UCSD-AML1 (cell line): Measurements from ENCODE around the gene DAP.
"Not testable (repeated sequence)": the region's sequence is repeated elsewhere in the genome, so short reads cannot be mapped to it uniquely, and the experiment has no call there.

Source experiments
- DNase-seq: peaks from one replicate; lab custom pipeline; 2025; ENCODE audit not compliant: unreplicated experiment; lab: John Stamatoyannopoulos, UW

Gene DAP

GRCh38 chr5:10655972-10656830, 104.8 kb downstream of the DAP start:
- no peak for DNase-seq

GRCh38 chr5:10655161-10655971, 105.7 kb downstream of the DAP start:
- no peak for DNase-seq

GRCh38 chr5:10654566-10654965, 106.5 kb downstream of the DAP start:
- no peak for DNase-seq

DNA sequence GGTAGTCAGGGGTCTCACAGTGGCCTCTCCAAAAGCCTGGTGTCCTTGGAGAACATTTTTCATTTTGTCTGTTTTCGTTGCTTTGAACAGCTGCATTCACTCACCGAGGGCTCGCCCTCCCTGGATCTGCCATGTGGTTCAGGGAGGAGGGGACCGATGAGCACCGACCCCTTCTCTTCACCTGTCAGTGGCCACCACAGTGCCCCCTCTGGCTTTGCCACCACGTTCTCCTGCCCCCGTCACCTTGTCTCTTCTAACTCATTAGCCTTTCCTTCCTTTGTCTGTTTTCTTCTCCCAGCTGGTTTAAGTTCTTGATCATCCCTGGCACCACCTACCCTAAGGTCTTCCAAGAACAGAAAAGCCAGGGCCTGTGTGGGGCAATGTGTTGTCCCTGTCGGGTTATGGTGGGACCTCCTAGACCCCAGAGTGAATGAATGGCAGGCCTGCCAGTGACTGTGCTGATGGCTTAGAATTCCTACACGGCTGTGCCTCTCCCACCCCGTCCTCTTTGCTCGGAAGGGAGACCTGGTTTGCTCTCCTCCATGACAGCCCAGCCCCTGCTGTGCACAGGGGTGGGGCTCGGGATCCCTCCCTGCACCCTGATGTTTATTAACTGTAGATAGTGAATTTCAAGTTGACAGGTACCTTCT, 107.2 kb downstream of the DAP start:
- DNase-seq = no peak

DNA sequence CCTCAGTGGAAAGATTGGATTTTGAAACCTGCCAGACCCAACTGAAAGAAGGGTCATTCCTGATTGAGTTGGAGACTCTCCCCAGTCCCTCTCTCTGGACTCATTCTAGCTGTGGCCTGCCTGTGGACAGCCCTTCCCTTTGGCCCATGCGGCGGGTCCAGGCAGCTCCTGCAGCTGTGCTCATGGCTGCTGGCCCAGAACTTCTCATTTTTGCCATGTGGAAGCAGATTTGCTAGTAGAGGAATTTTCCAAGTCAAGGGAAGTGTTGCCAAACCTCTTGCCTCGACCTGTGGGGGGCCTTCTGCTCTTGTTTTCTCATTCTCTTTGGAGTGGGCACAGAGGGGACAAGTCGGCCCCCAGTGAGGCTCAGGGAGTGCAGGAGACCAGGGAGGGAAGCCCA, 108.0 kb downstream of the DAP start:
- no peak for DNase-seq

DNA sequence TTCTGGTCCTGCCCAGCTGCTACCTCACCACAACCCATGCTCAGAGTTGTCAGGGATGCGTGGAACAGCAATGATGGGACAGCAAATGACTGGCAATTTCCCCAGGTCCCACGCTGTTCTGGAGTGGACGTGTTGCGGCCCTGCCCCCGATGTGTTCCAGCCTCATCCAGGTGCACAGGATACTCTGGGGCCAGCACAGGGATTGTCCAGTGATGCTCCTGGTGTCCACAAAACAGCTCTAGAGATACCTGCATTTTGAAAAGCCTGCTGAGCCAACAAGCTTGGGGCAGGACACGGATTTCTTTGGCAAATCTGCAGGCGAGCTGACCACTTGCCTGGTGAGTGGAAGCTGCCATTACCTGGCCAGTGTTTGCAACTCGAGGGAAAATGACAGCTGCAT, 108.4 kb downstream of the DAP start:
- no peak for DNase-seq

DNA sequence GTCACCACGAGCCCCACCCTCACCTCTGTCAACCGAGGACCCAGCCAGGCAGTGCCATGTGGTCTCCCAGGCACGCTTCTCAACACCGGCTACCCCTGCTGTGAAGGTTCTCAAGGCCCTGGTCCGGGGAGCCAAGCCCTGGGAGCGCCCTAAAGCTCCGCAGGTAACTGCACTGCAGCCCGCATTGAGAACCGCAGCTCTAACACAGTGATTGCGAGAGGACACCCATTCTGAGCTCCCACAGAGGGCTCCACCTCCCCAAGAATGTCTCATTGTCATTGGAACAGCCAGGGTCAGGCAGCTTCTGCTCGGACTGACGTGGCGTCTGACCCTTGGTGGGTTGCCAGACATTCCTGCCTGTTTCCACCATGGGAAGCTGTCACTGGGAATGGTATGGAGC, 108.9 kb downstream of the DAP start:
- no peak for DNase-seq

DNA sequence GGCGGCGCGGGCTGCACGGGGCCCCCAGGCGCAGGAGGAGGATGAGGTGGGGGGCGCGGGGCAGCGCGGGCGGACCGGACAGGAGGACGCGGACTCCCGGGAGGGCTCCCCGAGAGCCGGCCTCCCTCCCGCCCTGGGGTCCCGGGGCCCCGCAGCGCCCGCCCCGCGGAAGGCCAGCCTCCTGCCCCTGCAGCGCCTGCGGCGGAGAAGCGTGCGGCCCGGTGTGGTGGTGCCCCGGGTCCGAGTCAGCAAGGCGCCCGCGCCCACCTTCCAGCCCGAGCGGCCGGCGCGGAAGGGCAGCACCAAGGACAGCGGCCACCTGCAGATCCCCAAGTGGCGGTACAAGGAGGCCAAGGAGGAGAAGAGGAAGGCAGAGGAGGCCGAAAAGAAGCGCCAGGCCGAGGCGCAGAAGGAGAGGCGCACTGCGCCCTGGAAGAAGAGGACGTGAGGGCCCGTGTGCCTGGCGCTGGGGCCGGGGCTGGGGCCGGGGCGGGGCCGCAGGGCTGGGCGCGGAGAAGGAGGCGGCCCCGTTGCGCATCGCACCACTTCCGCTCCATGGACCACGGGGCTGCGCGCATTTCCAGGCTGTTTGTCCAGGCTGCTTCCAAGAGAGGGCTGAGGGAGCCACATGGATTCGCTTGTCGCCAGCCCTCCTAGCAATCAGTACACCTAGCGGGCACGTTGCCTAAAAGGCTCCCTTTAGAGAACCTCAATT, 111.2 kb downstream of the DAP start:
- DNase-seq = no peak

DNA sequence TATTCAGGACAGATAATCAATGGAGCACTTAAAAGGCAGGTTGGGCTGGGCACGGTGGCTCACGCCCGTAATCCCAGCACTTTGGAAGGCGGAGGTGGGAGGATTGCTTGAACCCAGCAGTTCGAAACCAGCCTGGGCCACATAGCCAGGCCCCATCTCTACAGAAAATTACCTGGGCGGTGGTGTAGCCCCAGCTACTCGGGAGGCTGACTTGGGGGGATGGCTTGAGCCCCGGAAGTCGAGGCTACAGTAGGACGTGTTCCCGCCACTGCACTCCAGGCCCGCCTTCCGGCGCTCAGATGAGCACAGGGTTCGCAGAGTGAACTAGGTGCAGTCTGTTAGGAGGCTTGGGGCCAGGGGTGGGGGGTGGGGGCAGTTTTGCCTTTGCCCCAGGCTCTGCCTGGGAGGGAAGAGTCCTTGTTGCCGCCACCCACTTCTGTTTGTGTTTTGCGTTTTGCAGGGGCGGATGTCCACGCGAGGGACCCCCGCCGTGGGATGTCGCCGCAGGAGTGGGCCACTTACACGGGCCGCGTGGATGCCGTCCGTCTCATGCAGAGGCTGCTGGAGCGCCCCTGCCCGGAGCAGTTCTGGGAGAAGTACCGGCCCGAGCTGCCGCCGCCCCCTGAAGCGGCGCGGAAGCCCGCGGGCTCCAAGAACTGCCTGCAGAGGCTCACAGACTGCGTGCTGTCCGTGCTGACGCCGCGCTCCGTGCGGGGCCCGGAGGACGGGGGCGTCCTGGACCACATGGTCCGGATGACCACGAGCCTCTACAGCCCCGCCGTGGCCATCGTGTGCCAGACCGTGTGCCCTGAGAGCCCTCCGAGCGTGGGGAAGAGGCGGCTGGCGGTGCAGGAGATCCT, 112.0 kb downstream of the DAP start:
- no peak for DNase-seq

DNA sequence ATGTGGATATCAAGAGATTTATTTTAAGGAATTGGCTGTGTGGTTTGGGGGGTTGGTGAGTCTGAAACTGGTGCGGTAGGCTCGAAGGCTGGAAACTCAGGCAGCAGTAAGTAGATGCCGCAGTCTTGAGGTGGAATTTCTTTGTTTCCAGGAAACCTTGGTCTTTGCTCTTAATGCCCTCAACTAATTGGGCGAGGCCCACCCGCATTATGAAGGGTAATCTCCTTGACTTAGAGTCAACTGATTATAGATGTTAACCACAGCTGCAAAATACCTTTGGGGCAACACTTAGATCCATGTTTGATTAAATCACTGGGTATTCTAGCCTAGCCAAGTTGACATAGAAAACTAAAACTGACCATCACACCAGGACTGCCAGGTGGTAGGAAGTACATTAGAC, 113.4 kb downstream of the DAP start:
- no peak for DNase-seq

- no peak for DNase-seq
Observed at GRCh38 chr5:10645671-10646070, 115.4 kb downstream of the DAP start.

DNA sequence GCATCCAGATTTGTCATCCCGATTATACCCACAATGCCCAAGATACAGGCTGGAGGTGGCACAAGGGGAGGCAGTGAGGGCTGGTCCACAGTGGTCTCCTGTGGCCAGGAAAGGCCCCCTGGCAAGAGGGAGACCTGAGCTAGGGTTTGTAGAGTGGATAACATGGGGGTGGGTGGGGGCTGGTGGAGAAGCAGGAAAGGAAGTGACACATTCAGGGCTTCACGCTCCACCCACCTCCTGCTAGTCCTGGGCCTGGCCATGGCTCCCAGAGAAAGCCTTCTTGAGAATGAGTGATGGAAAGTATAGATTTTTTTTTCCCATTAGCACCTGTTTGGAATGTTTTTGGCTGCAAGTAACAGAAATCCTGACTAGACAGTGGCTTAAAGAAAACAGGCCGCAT, 115.9 kb downstream of the DAP start:
- DNase-seq = no peak

DNA sequence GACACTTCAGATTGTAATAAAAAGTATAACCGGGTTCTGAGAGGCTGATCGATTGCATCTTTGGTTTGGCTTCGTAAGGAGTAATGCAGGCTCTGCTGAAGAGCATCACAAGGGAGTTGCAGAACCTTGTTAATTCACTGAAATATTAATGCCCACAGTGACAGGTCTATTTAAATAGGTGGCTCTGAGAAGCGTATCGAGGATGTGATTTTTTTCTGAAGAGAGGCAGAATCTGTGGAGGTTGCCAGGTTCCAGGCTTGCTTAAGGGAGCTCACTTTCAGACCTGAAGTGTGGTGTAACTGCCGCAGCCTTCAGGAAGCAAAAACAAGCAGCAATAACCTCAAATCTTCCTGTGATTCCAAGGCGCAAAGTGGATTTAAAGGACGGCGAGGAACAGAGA, 116.8 kb downstream of the DAP start:
- no peak for DNase-seq

- no peak for DNase-seq
Observed at GRCh38 chr5:10642367-10642766, 118.7 kb downstream of the DAP start.

- no peak for DNase-seq
Observed at GRCh38 chr5:10639846-10640368, 121.1 kb downstream of the DAP start.

- DNase-seq = not testable (repeated sequence)
Observed at GRCh38 chr5:10638723-10639122, 122.3 kb downstream of the DAP start.

DNA sequence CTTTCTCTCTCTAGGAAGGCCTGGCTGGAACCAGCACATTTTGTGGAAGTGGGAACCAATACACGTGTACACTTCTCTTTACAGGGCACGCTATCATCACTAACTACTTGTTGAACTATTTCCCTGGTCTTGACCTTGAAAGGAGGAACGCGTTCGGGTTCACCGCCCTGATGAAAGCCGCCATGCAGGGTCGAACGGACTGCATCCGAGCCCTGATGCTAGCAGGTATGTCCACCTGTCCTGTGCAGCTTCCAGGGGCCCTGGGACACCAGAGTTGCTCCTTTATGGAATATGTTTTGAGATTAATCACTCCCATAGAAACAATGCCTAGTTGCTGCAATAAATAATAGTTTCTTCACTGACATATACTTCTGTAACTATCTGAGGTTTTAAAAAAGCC, 123.1 kb downstream of the DAP start:
- no peak for DNase-seq

DNA sequence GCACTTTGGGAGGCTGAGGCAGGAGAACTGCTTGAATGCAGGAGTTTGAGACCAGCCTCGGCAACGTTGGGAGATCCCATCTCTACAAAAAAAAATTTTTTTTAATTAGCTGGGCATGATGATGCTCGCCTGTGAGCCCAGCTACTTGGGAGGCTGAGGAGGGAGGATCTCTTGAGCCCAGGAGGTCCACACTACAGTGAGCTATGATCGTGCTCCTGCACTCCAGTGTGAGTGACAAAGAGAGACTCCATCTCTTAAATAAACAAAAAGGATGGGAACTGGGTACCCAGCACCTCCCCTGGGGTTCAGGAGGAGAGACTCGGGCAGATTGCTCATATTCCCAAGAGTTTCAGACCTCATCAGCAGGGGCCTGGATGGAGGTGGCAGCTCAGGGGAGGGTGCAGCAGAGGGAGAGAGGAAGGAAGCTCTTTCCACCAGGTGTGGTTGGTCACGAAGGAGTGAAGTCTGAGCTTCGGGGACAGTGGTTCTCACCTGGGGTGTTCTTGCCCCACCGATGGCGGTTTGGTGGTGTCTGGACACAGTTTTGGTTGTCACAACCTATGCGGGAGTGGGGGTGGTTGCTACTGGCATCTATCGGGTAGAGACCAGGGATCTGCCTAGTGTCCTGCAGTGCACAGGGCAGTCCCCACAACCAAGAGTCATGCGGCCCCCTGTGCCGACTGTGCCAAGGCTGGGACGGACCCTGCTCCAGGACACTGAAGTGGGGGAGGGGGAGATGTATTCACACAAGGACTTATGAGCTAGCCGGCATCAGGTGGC, 124.5 kb downstream of the DAP start:
- no peak for DNase-seq

DNA sequence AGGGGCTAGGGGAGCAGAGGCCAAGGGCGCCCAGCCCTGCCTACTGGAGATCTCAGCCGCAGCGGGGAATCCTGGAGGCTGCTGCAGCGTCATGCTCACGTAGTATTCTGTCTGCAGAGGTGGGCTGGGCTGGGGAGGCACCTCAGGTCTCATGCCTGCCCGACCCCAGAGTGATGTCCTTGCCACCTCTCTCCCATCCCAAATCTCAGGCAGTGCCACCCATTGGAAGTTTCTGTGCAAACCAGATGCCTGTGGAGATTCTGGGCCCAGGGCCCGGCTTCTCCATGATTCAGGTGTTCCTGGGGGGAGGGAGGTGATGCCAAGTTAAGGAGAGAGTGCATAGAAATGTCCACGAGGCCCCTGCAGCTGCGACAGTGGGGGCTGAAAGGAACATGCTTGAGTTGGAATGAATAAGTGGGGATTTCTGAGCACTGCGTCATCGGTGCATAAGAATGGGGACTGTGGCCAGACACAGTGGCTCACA, 125.1 kb downstream of the DAP start:
- DNase-seq = no peak
